ENCODE measurements around the gene PTPRT.

GRCh38 chr20:43140726-43141125, 49.0 kb downstream of the PTPRT start:
- TF ChIP-seq POLR2A (IDR thresholded peaks at IDR 0.05) (no peak), CTCF (IDR thresholded peaks at IDR 0.05) (no peak)
